Muscle layer of colon (tissue), 2 donors: ENCODE results near the gene SLC24A3.

Source experiments
- H3K27ac ChIP-seq: one replicate; pipeline ENCODE4 v1.7.0; 2013; ENCODE audit warnings: low read depth, mild to moderate bottlenecking, low read length, moderate library complexity
- H3K27me3 ChIP-seq, 2 donors: one replicate each; pipeline ENCODE4 v1.7.0; 2013; ENCODE audit warnings: low read length in 2 of 2, mild to moderate bottlenecking in 2 of 2; ENCODE audit not compliant: insufficient read depth in 2 of 2, control insufficient read depth in 1 of 2
- H3K36me3 ChIP-seq: one replicate; pipeline ENCODE4 v1.7.0; 2013; ENCODE audit warnings: mild to moderate bottlenecking, low read length; ENCODE audit not compliant: insufficient read depth
- H3K4me1 ChIP-seq: one replicate; pipeline ENCODE4 v1.7.0; 2013; ENCODE audit warnings: mild to moderate bottlenecking, low read length; ENCODE audit not compliant: insufficient read depth
- H3K4me3 ChIP-seq, 2 donors: one replicate each; pipeline ENCODE4 v1.7.0; 2013; ENCODE audit warnings: low read length in 2 of 2, low read depth in 1 of 2, mild to moderate bottlenecking in 1 of 2, moderate library complexity in 1 of 2
- H3K9ac ChIP-seq: one replicate; pipeline ENCODE4 v1.7.0; 2013; ENCODE audit warnings: low read length
- H3K9me3 ChIP-seq: one replicate; pipeline ENCODE4 v1.7.0; 2013; ENCODE audit warnings: mild to moderate bottlenecking, low read length
- donor health status: abdominal sarcoma.
- donor health status: Adenocarcinoma of cecum.

The SLC24A3 gene

GRCh38 chr20:19482726-19483125 lies 270.3 kb downstream of the SLC24A3 start:
- H3K4me3 ChIP-seq, result no peak overlapping the region
- no peaks in the 10 kb centered on the region for H3K27me3 ChIP-seq
- no peaks in the 10 kb centered on the region for H3K4me1 ChIP-seq
- no peaks in the 10 kb centered on the region for H3K9me3 ChIP-seq
- no peak overlapping the region for H3K27ac ChIP-seq
- no peaks in the 10 kb centered on the region for H3K36me3 ChIP-seq
- H3K9ac ChIP-seq, result no peak overlapping the region

DNA sequence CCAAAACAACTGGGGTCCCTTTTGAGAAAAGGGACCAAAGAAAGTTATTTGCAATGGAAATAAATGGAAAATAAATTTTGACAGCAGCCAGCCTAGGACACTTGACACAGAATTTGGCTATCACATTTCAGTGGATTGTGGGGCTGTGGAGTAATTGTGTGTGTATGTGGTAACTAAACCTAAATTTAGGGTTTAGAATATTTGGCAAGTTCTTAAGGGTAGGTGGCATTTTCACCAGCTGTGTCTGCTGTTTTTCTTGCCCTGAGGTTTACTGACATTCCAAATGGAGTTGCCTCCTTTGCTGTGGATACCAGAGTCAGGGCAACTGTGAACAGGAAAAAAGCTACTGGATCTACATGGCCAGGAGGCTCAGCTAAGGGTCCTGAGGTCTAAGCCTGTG lies 270.9 kb downstream of the SLC24A3 start:
- Histone ChIP-seq H3K4me1 (no peaks in the 10 kb centered on the region), H3K36me3 (no peaks in the 10 kb centered on the region), H3K4me3 (no peak overlapping the region), H3K27ac (no peak overlapping the region), H3K9ac (no peak overlapping the region), H3K27me3 (no peaks in the 10 kb centered on the region), H3K9me3 (no peaks in the 10 kb centered on the region)

DNA sequence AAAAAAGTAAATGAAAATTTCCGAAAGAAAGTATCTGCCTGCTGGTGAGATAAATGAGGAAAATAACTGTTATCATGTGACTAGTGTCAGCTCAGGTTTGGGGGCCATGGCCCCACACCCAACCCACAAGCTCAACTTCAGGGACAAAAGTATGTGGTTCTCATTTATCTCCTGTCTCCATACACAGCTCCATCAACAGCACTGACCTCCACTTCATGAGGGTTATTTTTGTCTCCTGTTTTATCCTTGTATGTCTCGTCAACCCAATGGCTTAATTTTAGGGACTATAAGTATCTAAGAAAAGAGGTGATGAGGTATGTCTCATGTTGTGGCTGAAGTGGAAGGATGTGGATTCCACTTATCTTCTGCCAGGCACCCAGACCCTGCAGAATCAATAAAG lies 274.0 kb downstream of the SLC24A3 start:
- Histone ChIP-seq H3K4me1 (no peaks in the 10 kb centered on the region), H3K27ac (no peak overlapping the region), H3K4me3 (no peak overlapping the region), H3K9ac (no peak overlapping the region), H3K36me3 (no peaks in the 10 kb centered on the region), H3K27me3 (no peaks in the 10 kb centered on the region), H3K9me3 (no peaks in the 10 kb centered on the region)

- no peak overlapping the region for H3K27ac ChIP-seq
- no peaks in the 10 kb centered on the region for H3K4me1 ChIP-seq
- H3K4me3 ChIP-seq, result no peak overlapping the region
- H3K9me3 ChIP-seq, result no peaks in the 10 kb centered on the region
- no peak overlapping the region for H3K9ac ChIP-seq
- H3K36me3 ChIP-seq, result no peaks in the 10 kb centered on the region
- no peaks in the 10 kb centered on the region for H3K27me3 ChIP-seq
Observed at GRCh38 chr20:19487420-19487819, 275.0 kb downstream of the SLC24A3 start.

- Histone ChIP-seq H3K4me1 (peaks cover 7% of the 10 kb centered on the region), H3K36me3 (no peaks in the 10 kb centered on the region), H3K9me3 (no peaks in the 10 kb centered on the region), H3K9ac (no peak overlapping the region), H3K27ac (no peak overlapping the region), H3K27me3 (no peaks in the 10 kb centered on the region), H3K4me3 (no peak overlapping the region)
Observed at GRCh38 chr20:19491241-19491640, 278.8 kb downstream of the SLC24A3 start.

GRCh38 chr20:19492116-19492515 lies 279.7 kb downstream of the SLC24A3 start:
- H3K27ac ChIP-seq, result no peak overlapping the region
- H3K36me3 ChIP-seq, result no peaks in the 10 kb centered on the region
- H3K9me3 ChIP-seq, result no peaks in the 10 kb centered on the region
- H3K4me3 ChIP-seq, result no peak overlapping the region
- H3K9ac ChIP-seq, result no peak overlapping the region
- H3K27me3 ChIP-seq, result no peaks in the 10 kb centered on the region
- peaks cover 7% of the 10 kb centered on the region for H3K4me1 ChIP-seq

DNA sequence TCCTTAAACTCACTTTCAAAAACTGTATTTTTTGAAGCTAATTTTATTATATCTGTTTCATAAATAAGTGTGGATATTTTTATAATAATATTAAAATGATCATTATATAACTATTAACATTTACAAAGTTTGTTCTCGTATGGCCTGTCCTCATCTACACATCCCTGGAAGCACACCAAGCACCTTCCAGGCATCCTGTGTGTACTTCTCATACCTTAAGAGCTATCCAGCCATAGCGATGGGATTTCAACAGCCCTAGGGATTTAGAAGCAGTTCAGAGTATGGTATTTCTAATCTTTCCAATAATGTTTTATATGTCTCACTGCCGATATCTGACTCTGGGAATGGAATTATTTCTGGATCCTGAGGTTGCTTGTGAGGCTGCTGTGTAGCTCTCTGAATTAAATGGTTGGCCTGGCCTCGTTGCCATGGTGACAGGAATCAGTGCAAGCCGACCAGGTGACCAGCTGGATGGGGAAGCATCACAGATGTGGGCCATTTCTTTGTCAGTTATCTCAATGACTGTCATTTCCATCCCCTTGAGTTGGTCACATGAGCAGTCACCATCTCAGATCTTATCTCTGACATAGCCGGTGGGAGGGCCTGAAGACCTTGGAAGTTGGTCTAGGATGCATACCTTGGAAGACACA lies 280.4 kb downstream of the SLC24A3 start:
- no peak overlapping the region for H3K4me3 ChIP-seq
- no peak overlapping the region for H3K27ac ChIP-seq
- H3K4me1 ChIP-seq, result peaks cover 7% of the 10 kb centered on the region
- no peak overlapping the region for H3K9ac ChIP-seq
- no peaks in the 10 kb centered on the region for H3K27me3 ChIP-seq
- H3K36me3 ChIP-seq, result no peaks in the 10 kb centered on the region
- H3K9me3 ChIP-seq, result no peaks in the 10 kb centered on the region

DNA sequence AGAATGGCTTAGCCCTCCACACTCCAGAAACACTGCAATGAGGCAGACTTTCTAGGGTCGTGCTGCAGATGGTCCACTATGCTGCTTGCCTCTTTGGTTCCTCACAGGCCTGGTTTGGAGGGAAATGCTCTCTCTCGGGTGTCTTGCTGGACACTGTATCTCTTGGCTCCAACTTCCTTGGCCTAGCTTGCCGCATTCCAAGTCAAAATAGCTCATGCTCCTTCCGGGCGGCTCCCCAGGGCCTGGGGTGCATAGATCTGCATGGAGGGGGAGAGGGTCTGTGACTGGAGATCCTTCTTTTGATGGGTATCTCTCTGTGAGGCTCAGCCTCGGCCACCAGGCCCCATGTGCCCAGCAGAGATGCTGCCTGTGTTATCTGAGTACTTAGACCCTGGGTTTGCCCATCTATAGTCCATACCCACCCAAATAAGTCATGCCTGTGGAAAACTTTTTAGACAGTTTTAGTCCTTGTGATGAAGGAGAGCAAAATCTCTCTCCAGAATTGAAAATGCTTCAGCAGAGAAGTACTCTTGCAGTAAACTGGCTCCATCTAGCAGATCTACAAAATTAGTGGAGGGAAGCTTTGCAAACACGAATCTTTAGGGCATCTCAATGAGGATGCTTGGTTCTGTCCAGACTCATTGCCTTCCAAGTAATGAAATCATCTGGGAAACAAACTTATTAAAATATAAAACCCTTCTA lies 281.5 kb downstream of the SLC24A3 start:
- Histone ChIP-seq H3K9me3 (no peaks in the 10 kb centered on the region), H3K4me1 (peaks cover 7% of the 10 kb centered on the region), H3K27me3 (no peaks in the 10 kb centered on the region), H3K27ac (no peak overlapping the region), H3K4me3 (no peak overlapping the region), H3K36me3 (no peaks in the 10 kb centered on the region), H3K9ac (no peak overlapping the region)

DNA sequence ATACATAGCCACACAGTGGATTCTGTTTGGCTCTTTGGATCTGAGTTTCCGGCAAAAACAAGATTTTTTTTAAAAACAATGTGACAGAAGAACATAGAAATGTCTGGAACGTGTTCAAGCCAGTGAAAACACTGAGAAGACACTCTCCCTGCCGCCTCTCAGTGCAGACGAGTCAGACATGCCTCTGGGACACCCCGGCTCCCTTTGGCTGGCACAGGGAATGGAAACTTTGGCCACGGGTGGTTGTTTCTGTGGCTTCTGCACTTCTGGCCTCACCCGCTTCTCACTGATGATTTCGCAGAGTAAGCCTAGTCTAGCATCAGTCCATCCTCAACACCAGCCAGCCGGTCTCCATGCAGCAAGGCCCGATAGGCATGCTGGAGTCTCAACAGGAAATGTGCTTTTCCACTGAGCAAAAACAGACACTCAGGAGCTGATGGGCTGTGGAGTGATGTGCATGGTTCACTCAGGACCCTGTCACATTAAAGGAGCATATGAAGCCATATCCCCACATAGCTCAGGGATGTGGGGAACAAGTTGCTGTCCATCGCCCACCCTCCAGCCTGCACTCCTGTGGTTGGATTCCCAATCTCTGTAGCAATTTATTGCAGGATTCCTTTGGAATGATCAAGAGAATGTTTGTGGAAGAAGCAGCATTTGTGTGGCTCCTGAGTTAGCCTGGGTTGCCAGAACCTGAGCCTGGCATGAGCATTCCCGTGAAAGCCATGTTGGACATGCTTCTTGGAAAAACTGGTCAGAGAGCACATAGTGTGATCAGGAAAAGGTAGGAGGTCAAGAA lies 283.7 kb downstream of the SLC24A3 start:
- no peak overlapping the region for H3K9ac ChIP-seq
- no peaks in the 10 kb centered on the region for H3K36me3 ChIP-seq
- no peak overlapping the region for H3K27ac ChIP-seq
- peaks cover 7% of the 10 kb centered on the region for H3K4me1 ChIP-seq
- H3K4me3 ChIP-seq, result no peak overlapping the region
- H3K27me3 ChIP-seq, result no peaks in the 10 kb centered on the region
- no peaks in the 10 kb centered on the region for H3K9me3 ChIP-seq

DNA sequence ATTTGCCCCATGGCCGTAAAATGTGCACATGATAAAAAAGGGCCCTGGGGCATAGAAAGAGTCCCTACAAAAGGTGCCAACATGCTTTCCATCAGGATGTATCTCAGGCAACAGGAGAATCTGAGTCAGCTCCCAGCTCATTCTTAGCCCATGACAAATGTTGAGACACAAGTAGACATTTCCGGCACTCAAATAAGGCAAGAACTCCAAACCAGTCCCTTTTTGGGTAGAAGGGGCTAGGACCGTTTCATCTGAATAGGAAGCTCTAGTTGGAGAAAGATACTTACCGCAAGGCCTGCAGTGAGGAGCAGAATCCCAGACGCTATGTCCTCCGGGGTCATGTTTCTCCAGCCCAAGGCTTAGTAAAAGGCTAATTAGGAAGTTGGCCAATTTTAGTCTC lies 284.6 kb downstream of the SLC24A3 start:
- Histone ChIP-seq H3K9me3 (no peaks in the 10 kb centered on the region), H3K4me3 (no peak overlapping the region), H3K4me1 (peaks cover 7% of the 10 kb centered on the region), H3K36me3 (no peaks in the 10 kb centered on the region), H3K27me3 (no peaks in the 10 kb centered on the region), H3K27ac (no peak overlapping the region), H3K9ac (no peak overlapping the region)

DNA sequence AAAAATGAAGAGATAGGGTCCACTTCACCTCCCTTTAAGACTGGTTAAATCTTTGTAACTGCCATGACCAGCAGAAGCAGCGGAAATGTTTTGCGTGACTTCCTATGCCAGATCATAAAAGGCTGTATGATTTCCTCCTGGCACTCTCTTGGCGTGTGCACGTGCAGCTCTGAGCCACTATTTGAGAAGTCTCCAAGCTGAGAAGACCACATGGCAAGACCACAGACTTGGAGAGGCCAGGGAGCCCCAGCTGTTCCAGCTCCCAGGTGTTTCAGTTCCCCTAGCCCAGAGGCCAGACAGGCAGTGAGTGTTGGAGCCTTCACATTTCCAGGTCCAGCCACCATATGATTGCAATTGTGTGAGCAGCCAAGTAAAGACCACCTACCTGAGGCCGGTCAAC lies 286.3 kb downstream of the SLC24A3 start:
- Histone ChIP-seq H3K27me3 (no peaks in the 10 kb centered on the region), H3K9me3 (no peaks in the 10 kb centered on the region), H3K27ac (no peak overlapping the region), H3K4me3 (no peak overlapping the region), H3K36me3 (no peaks in the 10 kb centered on the region), H3K9ac (no peak overlapping the region), H3K4me1 (peaks cover 7% of the 10 kb centered on the region)
